Measurements from ENCODE around the gene TMBIM1. TPM values are rescaled to one million over a fixed set of nuclear protein-coding genes. Genes with fewer than 3 reads are reported as not detected.

TMBIM1 gene
- polyA plus RNA-seq, 3 donors, result 101 to 139 (median 129) TPM

- H3K9me3 ChIP-seq (replicated peaks in 1 of 2; ENCODE audit: control insufficient read depth in 1 of 2, insufficient read depth in 1 of 2, low read length in 2 of 2), result no peaks in the 10 kb centered on the region
- intact Hi-C loops (cut with micrococcal nuclease), result no loop called here
- no peak overlapping the region for H2AFZ ChIP-seq (ENCODE audit: insufficient read depth, low read depth, low read length, poor library complexity, severe bottlenecking)
- H3K27ac Mint-ChIP-seq, result peak overlapping the region in 1 of 7 donors; percentile 41
- peaks cover 45 to 62% of the 10 kb centered on the region in 2 donors for H3K36me3 ChIP-seq (replicated peaks in 1 of 2; ENCODE audit: control insufficient read depth in 1 of 2, insufficient read depth in 2 of 2, low read length in 2 of 2)
- H3K36me3 Mint-ChIP-seq, result peaks cover 49 to 71% of the 10 kb centered on the region in 2 donors
- no peaks in the 10 kb centered on the region for H3K27me3 ChIP-seq (ENCODE audit: control insufficient read depth in 2 of 2, insufficient read depth in 2 of 2, low read length in 2 of 2)
- no peak overlapping the region for H3K27ac ChIP-seq (ENCODE audit: low read depth in 1 of 2, low read length in 2 of 2)
- no peak for DNase-seq
- no peak overlapping the region for H3K9ac ChIP-seq (ENCODE audit: insufficient read depth, low read length, poor library complexity, severe bottlenecking)
- no peak for TF ChIP-seq CTCF (IDR thresholded peaks at IDR 0.05)
- no peak overlapping the region for H3K4me2 ChIP-seq (replicated peaks; ENCODE audit: extremely low read depth, low read length, poor library complexity, severe bottlenecking)
- peaks cover 0 to 1% (median 0%) of the 10 kb centered on the region in 7 donors for H3K9me3 Mint-ChIP-seq
- peaks cover 0 to under 1% of the 10 kb centered on the region in 2 donors for H3K4me1 ChIP-seq (ENCODE audit: control insufficient read depth in 1 of 2, insufficient read depth in 2 of 2, low read length in 2 of 2)
- H3K27me3 Mint-ChIP-seq (ENCODE audit: low read depth in 3 of 3), result peaks cover 0 to 2% (median 0%) of the 10 kb centered on the region in 3 donors
- 94% methylated on average over 7 of the region's 9 CpGs for WGBS (ENCODE audit: insufficient coverage)
- H3K4me3 ChIP-seq (replicated peaks in 1 of 3; ENCODE audit: low read depth in 2 of 3, low read length in 3 of 3), result no peak overlapping the region
- H3K79me2 ChIP-seq (ENCODE audit: insufficient read depth, low read length), result peaks cover 11% of the 10 kb centered on the region
- H3K4me3 Mint-ChIP-seq, result no peak overlapping the region
- no peaks in the 10 kb centered on the region for H4K20me1 ChIP-seq (ENCODE audit: insufficient read depth, low read length)
- H3K4me1 Mint-ChIP-seq, result peaks cover 2% of the 10 kb centered on the region
Observed at GRCh38 chr2:218340656-218341055, 48.4 kb upstream of the TMBIM1 start.

GRCh38 chr2:218334531-218334930 lies 42.2 kb upstream of the TMBIM1 start:
- no peak overlapping the region for H3K4me3 Mint-ChIP-seq
- whole genome bisulfite sequencing (ENCODE audit: insufficient coverage), result no CpG with 5 or more reads among the region's 3 CpGs
- H3K27me3 Mint-ChIP-seq (ENCODE audit: low read depth in 3 of 3), result peaks cover 0 to 3% (median 1%) of the 10 kb centered on the region in 3 donors
- peaks cover 57% of the 10 kb centered on the region for H3K4me1 Mint-ChIP-seq
- DNase-seq, result no peak
- Histone ChIP-seq H3K9ac (ENCODE audit: insufficient read depth, low read length, poor library complexity, severe bottlenecking) (no peak overlapping the region), H2AFZ (ENCODE audit: insufficient read depth, low read depth, low read length, poor library complexity, severe bottlenecking) (no peak overlapping the region), H3K27ac (ENCODE audit: low read depth in 1 of 2, low read length in 2 of 2) (peak overlapping the region; percentile 83 to 89), H3K9me3 (replicated peaks in 1 of 2; ENCODE audit: control insufficient read depth in 1 of 2, insufficient read depth in 1 of 2, low read length in 2 of 2) (no peaks in the 10 kb centered on the region), H3K27me3 (ENCODE audit: control insufficient read depth in 2 of 2, insufficient read depth in 2 of 2, low read length in 2 of 2) (no peaks in the 10 kb centered on the region), H3K4me2 (replicated peaks; ENCODE audit: extremely low read depth, low read length, poor library complexity, severe bottlenecking) (no peak overlapping the region), H4K20me1 (ENCODE audit: insufficient read depth, low read length) (no peaks in the 10 kb centered on the region), H3K36me3 (replicated peaks in 1 of 2; ENCODE audit: control insufficient read depth in 1 of 2, insufficient read depth in 2 of 2, low read length in 2 of 2) (peaks cover 0 to 5% of the 10 kb centered on the region in 2 donors), H3K79me2 (ENCODE audit: insufficient read depth, low read length) (peaks cover 52% of the 10 kb centered on the region), H3K4me3 (replicated peaks in 1 of 3; ENCODE audit: low read depth in 2 of 3, low read length in 3 of 3) (no peak overlapping the region), H3K4me1 (ENCODE audit: control insufficient read depth in 1 of 2, insufficient read depth in 2 of 2, low read length in 2 of 2) (peaks cover 54 to 62% of the 10 kb centered on the region in 2 donors)
- intact Hi-C loops (cut with micrococcal nuclease), result no loop called here
- peak overlapping the region; percentile 95 to 99 (median 96) for H3K27ac Mint-ChIP-seq
- peaks cover 12 to 21% of the 10 kb centered on the region in 2 donors for H3K36me3 Mint-ChIP-seq
- no peak for TF ChIP-seq CTCF (IDR thresholded peaks at IDR 0.05)
- no peaks in the 10 kb centered on the region for H3K9me3 Mint-ChIP-seq
